Ishikawa (cell line): Measurements from ENCODE around the gene PSTPIP2.

ENCODE experiments used
- FOXM1 ChIP-seq: IDR thresholded peaks from 2 replicates; pipeline ENCODE4 v1.6.1; 2012; ENCODE audit warnings: low read depth, borderline replicate concordance
- TAF1 ChIP-seq: IDR thresholded peaks from 2 replicates; pipeline ENCODE4 v1.6.1; 2012; ENCODE audit warnings: low read depth, mild to moderate bottlenecking
- TCF12 ChIP-seq: IDR thresholded peaks from 2 replicates; pipeline ENCODE4 v1.6.1; 2012; ENCODE audit warnings: low read depth
- ZBTB7A ChIP-seq: IDR thresholded peaks from 2 replicates; pipeline ENCODE4 v1.6.1; 2012; ENCODE audit warnings: low read depth
- TF ChIP-seq, protein P1 (sequence below): IDR thresholded peaks from 2 replicates; pipeline ENCODE4 v1.6.1; 2012; ENCODE audit warnings: low read depth, mild to moderate bottlenecking
- TF ChIP-seq, protein P2 (sequence below): IDR thresholded peaks from 2 replicates; pipeline ENCODE4 v1.6.1; 2012

DNA sequence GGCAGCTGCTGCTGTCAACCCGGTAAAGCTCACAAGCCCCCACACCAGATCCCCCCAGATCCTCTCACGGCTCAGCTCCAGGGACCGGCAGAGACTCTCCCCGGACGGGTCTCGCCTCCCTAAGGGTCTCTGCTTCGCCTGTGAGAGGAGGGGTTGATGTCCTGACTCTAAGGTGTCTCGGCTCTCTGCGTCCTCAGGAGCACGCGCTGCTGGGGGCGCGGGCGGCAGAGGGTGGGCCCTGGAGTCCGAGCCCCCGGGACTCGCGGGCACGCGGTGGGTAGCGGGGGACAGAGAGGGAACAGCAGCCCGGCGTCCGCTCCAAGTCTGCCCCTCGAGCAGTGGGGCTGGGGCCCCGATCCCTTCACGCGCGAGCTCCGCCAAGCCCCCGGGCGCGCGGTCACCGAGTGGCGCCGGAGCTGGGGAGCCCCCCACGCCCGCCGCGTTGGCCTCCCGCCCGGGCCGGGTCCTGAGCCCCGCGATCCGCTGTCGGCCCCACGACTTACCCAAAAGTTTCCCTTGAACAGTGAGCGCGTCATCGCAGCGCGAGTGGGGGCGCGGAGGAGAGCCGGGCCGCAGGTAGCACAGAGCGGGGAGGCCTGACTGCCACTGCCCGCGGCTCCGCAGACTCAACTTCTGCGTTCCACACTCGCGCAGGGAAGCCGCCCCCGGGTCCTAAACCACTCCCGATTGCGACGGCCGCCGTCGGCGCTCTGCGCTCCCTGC lies at the start of gene PSTPIP2:
- TF ChIP-seq FOXM1 (no peak), TCF12 (no peak; the same call in 1 of the 2 replicates), TAF1 (peak; percentile 69; the same call in 1 of the 2 replicates), ZBTB7A (no peak; the same call in none of the 2 replicates)
- TF ChIP-seq, protein P1, sequence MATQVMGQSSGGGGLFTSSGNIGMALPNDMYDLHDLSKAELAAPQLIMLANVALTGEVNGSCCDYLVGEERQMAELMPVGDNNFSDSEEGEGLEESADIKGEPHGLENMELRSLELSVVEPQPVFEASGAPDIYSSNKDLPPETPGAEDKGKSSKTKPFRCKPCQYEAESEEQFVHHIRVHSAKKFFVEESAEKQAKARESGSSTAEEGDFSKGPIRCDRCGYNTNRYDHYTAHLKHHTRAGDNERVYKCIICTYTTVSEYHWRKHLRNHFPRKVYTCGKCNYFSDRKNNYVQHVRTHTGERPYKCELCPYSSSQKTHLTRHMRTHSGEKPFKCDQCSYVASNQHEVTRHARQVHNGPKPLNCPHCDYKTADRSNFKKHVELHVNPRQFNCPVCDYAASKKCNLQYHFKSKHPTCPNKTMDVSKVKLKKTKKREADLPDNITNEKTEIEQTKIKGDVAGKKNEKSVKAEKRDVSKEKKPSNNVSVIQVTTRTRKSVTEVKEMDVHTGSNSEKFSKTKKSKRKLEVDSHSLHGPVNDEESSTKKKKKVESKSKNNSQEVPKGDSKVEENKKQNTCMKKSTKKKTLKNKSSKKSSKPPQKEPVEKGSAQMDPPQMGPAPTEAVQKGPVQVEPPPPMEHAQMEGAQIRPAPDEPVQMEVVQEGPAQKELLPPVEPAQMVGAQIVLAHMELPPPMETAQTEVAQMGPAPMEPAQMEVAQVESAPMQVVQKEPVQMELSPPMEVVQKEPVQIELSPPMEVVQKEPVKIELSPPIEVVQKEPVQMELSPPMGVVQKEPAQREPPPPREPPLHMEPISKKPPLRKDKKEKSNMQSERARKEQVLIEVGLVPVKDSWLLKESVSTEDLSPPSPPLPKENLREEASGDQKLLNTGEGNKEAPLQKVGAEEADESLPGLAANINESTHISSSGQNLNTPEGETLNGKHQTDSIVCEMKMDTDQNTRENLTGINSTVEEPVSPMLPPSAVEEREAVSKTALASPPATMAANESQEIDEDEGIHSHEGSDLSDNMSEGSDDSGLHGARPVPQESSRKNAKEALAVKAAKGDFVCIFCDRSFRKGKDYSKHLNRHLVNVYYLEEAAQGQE: no peak
- TF ChIP-seq, protein P2, sequence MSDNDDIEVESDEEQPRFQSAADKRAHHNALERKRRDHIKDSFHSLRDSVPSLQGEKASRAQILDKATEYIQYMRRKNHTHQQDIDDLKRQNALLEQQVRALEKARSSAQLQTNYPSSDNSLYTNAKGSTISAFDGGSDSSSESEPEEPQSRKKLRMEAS: peak; percentile 79; the same call in 1 of the 2 replicates
